ENCODE data around the gene DPAGT1.
"Not testable (repeated sequence)": the region's sequence is repeated elsewhere in the genome, so short reads cannot be mapped to it uniquely, and the experiment has no call there.

DPAGT1 gene

DNA sequence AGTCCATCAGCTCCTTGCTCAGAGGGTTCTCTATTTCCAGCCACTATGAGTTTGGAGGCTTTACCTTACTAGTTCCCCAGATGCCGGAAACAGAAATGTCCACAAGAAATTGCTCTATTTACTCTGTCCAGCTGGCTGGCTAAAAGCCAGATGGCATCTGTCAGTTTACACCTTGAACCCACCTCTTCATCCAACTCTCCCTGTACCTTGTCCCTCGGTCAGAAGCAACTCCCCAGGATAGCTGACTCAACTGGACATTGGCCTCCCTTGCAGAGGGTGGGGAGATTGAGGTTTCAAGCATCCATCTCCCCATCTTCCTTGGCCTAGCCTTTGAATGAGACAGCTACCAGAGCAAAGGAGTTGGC is 7.2 kb upstream of the DPAGT1 start:
- no peak for TF ChIP-seq ZNF274 (IDR thresholded peaks at IDR 0.05; ENCODE audit: low read depth, low read length)
- H3K4me3 ChIP-seq (ENCODE audit: low read length), result peak overlapping the region; percentile 76; the same call in 1 of the 2 replicates

DNA sequence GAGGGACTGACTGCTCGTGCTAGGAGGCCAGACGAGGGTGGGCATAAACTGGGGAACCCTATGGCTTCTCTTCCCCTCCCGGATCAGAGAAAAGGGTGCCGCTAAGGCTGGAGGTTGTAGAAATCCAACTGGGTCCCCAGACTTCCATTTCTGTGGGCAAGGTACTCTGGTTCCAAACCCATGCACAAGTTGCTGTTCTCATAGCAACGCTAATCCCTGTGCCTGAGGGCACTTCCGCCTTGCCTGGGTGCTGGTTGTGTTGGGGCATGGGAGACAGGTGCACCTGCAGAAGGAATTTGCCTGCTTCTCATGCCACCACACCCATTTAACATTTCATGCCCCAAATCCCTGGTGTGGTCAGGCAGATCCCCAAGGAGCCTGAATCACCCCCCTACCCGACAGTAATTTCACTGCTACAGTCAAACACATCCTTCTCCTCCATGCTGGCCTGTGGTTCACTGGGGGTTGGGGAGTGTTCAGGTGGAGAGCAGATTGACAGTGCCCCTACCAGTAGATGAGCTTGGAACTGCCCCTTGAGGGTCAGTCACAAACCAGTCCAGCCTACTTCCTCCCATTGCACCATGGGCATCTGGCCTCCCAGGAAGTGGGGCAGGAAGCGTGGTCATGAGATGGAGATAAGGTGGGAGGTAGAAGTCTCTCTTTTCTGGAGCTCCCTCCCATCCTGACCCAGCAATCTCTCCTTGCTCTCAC is 6.6 kb upstream of the DPAGT1 start:
- peak overlapping the region; percentile 76 for H3K4me3 ChIP-seq (ENCODE audit: low read length)
- TF ChIP-seq ZNF274 (IDR thresholded peaks at IDR 0.05; ENCODE audit: low read depth, low read length), result no peak

DNA sequence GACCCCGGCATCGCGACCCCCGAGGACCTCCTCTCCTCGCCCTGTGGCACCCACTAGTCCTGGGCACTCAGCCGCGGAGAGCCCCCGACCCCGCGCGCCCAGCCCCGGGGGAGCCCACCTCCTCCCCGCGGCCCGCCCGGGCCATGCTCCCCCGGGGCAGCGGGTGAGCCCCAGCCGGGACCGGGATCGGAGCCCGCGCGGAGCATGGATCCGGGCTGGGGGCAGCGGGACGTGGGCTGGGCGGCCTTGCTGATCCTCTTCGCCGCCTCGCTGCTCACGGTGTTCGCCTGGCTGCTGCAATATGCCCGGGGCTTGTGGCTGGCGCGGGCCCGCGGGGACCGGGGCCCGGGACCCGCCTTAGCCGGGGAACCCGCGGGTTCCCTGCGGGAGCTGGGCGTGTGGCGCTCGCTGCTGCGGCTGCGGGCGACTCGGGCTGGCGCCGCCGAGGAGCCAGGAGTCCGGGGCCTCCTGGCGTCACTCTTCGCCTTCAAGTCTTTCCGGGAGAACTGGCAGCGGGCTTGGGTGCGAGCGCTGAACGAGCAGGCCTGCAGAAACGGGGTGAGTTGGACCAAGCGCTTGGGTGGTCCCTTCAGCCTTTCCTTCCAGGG is 6.0 kb upstream of the DPAGT1 start:
- peak overlapping the region; percentile 76 for H3K4me3 ChIP-seq (ENCODE audit: low read length)
- no peak for TF ChIP-seq ZNF274 (IDR thresholded peaks at IDR 0.05; ENCODE audit: low read depth, low read length)

DNA sequence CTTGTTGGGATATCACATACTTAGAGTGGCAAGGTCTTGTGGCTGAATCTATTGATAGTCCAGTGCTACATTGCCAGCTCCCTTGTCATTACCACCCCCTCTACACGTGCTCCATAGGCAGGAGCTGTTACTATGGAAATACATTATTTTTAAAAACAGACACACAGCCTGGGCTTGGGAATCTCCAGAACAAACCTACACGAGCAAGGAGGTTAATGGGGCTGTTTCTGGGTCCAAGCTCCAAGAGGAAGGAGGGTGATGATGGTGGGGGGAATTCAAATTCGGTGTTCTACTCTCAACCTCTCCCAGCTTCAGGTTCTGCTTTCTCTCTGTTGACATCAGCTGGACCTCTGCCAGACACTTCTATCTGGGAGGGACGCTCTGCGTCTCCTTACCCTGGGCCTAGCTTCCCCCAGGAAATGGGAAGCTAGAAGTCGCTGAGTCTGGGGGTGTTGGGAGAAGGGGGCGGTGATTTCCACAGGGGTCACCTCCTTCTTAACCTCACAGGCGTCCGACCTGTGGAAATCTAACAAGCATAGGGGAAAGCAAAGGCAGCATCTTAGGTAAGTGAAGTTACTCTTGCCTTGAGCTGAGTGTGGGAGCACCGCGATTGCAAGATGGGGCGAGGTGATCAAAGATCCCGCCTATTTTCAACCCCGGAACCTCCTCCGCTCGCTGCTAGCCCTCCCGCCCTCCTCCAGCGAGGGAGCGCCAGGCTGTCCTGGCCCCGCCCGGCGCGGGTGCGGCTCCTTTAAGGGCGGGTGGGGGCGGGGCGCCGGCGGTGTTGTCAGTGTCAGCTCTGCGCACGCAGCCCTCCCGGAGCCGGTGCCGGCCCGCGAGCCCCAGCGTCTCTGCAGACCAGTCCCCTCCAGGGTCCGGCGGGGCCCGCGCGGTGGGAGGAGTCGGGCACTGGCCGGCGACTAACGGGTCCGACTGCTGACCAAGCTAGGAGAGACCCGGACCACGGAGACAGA is 5.2 kb upstream of the DPAGT1 start, which contains the start of gene C2CD2L:
TSS of gene C2CD2L (plus strand) at position 781 of the 974 bp plus-strand sequence. CDS start 398 bp downstream, outside the sequence.
- H3K4me3 ChIP-seq (ENCODE audit: low read length), result peak within 1 kb of the TSS; percentile 76
- no peak for TF ChIP-seq ZNF274 (IDR thresholded peaks at IDR 0.05; ENCODE audit: low read depth, low read length)

DNA sequence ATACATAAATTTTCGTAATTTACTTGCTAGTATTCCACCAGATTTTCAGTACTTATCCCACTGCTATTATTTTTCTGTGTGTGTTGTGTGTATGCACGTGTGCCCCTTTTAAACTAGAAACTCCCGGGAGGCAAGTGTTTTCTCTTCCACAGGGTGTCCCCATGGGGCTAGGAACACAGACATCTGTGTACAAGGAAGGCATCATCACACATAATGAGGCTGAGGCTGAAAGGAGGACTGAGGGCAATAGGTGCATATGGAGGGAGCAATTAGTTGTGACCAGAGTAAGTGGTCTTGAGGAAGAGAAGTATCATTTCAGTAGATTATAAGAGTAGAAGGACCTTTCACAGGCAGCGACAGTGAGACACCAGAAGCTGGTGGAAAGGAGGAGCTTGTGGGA is 2.1 kb upstream of the DPAGT1 start:
- no peak for TF ChIP-seq ZNF274 (IDR thresholded peaks at IDR 0.05; ENCODE audit: low read depth, low read length)
- H3K4me3 ChIP-seq (ENCODE audit: low read length), result no peak overlapping the region

DNA sequence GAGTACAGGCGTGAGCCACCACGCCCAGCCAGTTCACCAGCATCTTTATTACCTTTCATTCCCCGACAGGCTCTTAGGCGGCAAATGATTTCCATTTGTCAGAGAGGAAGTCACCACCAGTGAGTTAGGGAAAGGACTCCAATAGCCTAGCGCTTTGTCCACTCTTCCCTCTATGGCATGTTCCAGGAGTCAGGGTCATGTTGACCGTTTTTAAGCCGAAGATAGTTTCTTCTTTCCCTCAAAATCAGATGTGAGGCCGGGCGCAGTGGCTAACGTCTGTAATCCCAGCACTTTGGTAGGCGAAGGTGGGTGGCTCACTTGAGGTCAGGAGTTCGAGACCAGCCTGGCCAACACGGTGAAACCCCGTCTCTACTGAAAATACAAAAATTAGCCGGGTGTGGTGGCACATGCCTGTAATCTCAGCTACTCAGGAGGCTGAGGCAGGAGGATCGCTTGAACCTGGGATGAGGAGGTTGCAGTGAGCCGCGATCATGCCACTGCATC is 1.6 kb upstream of the DPAGT1 start:
- not testable (repeated sequence) for H3K4me3 ChIP-seq (ENCODE audit: low read length)

GRCh38 chr11:119100994-119101758 is 477 bp downstream of the DPAGT1 start:
- H3K4me3 ChIP-seq (ENCODE audit: low read length), result peak overlapping the region; percentile 70
- TF ChIP-seq ZNF274 (IDR thresholded peaks at IDR 0.05; ENCODE audit: low read depth, low read length), result no peak

DNA sequence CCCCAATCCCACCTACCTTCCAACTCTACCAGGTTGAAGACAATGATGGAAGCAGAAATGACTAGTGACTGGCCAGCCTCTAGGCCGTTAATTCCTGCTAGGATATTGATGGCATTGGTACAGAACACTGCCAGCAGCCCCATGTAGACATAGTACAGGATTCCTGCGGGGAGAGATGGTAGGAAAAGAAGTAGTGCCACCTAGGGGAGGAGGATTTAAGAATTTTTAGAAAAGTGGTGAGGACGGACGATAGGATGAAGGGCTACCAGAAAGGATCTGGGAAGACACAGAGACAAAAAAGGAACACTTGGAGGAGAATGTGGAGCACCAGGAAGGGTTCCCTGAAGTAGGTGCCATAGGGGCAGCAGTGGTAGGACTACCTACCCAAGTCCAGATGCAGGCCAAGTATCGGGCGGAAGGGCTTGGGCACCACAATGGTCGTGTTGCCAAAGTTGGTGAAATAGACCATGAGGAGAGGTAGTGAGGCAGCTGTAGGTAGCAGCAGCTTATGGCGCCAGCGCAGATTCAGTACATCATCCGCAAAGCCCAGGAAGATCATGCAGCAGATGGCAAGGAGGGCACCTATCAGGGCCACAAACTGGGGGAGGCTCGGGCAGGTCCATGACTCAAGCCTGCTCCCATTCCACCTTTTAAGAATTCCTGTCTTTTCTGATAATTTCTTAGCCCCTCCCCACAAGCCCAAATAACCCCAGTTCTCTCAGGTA is 1.2 kb downstream of the DPAGT1 start:
- TF ChIP-seq ZNF274 (IDR thresholded peaks at IDR 0.05; ENCODE audit: low read depth, low read length), result no peak
- peak overlapping the region; percentile 70 for H3K4me3 ChIP-seq (ENCODE audit: low read length)

- no peak for TF ChIP-seq ZNF274 (IDR thresholded peaks at IDR 0.05; ENCODE audit: low read depth, low read length)
- H3K4me3 ChIP-seq (ENCODE audit: low read length), result no peak overlapping the region
Measured at GRCh38 chr11:119099711-119100110, 1.9 kb downstream of the DPAGT1 start.

DNA sequence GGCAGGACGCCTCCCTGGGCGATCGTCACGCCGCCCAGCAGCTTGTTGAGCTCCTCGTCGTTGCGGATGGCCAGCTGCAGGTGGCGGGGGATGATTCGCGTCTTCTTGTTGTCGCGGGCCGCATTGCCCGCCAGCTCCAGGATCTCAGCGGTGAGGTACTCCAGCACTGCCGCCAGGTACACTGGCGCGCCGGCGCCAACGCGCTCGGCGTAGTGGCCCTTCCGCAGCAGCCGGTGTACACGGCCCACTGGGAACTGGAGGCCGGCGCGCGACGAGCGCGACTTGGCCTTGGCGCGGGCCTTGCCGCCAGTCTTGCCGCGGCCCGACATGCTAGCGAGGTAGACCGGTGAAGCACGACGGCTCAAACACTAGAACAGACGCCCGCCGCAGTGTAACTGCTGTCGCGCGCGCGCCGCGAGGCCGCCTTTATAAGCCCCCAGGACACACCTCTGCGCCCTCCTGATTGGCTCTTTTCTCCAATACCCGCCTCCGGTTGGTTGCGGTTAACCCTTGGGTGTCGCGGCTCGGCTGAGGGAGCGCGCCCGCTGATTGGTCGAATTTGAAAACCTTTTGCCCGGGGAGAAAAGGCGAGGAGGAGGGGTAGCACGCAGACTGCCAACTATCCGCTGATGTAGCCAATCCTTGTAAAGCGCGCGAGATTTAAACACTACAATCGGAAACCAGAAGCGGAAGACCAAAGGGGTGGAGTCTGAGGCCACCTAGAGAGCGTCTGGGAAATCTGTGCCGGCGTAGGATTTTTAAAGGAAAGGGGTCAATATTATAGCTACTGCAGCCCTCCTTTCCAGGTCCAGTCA is 6.4 kb downstream of the DPAGT1 start:
- TF ChIP-seq ZNF274 (IDR thresholded peaks at IDR 0.05; ENCODE audit: low read depth, low read length), result no peak
- peak overlapping the region; percentile 91 for H3K4me3 ChIP-seq (ENCODE audit: low read length)

GRCh38 chr11:119094816-119095065 is 6.9 kb downstream of the DPAGT1 start:
- TF ChIP-seq ZNF274 (IDR thresholded peaks at IDR 0.05; ENCODE audit: low read depth, low read length), result no peak
- peak overlapping the region; percentile 91 for H3K4me3 ChIP-seq (ENCODE audit: low read length)

- no peak for TF ChIP-seq ZNF274 (IDR thresholded peaks at IDR 0.05; ENCODE audit: low read depth, low read length)
- H3K4me3 ChIP-seq (ENCODE audit: low read length), result peak overlapping the region; percentile 91
Measured at GRCh38 chr11:119093942-119094815, 7.5 kb downstream of the DPAGT1 start.
